ENCODE measurements around the gene CSF1R.

GRCh38 chr5:150121448-150122157 lies 35.2 kb upstream of the CSF1R start:
- no peak for TF ChIP-seq CTCF (IDR thresholded peaks at IDR 0.05; ENCODE audit: poor library complexity, severe bottlenecking)
- TF ChIP-seq POLR2AphosphoS5 (IDR thresholded peaks at IDR 0.05) = no peak
- TF ChIP-seq EP300 (conservative IDR thresholded peaks at IDR 0.05; ENCODE audit: poor library complexity, severe bottlenecking) = no peak
- no peak for TF ChIP-seq RAD21 (conservative IDR thresholded peaks at IDR 0.05)
- no peak for TF ChIP-seq MXI1 (conservative IDR thresholded peaks at IDR 0.05; ENCODE audit: poor library complexity, severe bottlenecking)
- TF ChIP-seq REST (IDR thresholded peaks at IDR 0.05; ENCODE audit: borderline replicate concordance) = no peak
- no peak for TF ChIP-seq SMC3 (conservative IDR thresholded peaks at IDR 0.05; ENCODE audit: poor library complexity)

All from neural cell (in vitro differentiated cells).